GM12872 (cell line): ENCODE measurements around the gene OR2G3.

Experiments used
- CTCF ChIP-seq: IDR thresholded peaks from 3 replicates; pipeline ENCODE4 v1.5.1; 2011; ENCODE audit warnings: low read depth, mild to moderate bottlenecking, low read length, moderate library complexity; ENCODE audit not compliant: insufficient read depth

Gene OR2G3

GRCh38 chr1:247578946-247579460 is 26.4 kb upstream of the OR2G3 start:
- TF ChIP-seq CTCF = no peak

- no peak for TF ChIP-seq CTCF
Observed at GRCh38 chr1:247588060-247588459, 17.3 kb upstream of the OR2G3 start, which contains the start of gene OR2G2. TSS of gene OR2G2 (plus strand) at chr1:247588360. CDS start at chr1:247588360, 0 bp downstream.

- TF ChIP-seq CTCF = no peak
Observed at GRCh38 chr1:247613405-247613804, 8.0 kb downstream of the OR2G3 start.

- TF ChIP-seq CTCF = no peak
Observed at GRCh38 chr1:247614625-247615024, 9.2 kb downstream of the OR2G3 start.

GRCh38 chr1:247627951-247628350 is 22.6 kb downstream of the OR2G3 start:
- no peak for TF ChIP-seq CTCF

GRCh38 chr1:247638011-247638410 is 32.6 kb downstream of the OR2G3 start:
- TF ChIP-seq CTCF = no peak

GRCh38 chr1:247638781-247639180 is 33.4 kb downstream of the OR2G3 start:
- no peak for TF ChIP-seq CTCF
